ENCODE data around the gene COL11A1.
A peak's percentile ranks its signal among the peaks of the same experiment; 100 is the strongest.

Gene COL11A1

GRCh38 chr1:102897557-102897956 lies 210.8 kb downstream of the COL11A1 start:
- H3K4me3 ChIP-seq (ENCODE audit: control insufficient read depth, low read depth, low read length): no peak overlapping the region
- DNase-seq (ENCODE audit: low read depth): peak; percentile 78
- TF ChIP-seq, protein P1, sequence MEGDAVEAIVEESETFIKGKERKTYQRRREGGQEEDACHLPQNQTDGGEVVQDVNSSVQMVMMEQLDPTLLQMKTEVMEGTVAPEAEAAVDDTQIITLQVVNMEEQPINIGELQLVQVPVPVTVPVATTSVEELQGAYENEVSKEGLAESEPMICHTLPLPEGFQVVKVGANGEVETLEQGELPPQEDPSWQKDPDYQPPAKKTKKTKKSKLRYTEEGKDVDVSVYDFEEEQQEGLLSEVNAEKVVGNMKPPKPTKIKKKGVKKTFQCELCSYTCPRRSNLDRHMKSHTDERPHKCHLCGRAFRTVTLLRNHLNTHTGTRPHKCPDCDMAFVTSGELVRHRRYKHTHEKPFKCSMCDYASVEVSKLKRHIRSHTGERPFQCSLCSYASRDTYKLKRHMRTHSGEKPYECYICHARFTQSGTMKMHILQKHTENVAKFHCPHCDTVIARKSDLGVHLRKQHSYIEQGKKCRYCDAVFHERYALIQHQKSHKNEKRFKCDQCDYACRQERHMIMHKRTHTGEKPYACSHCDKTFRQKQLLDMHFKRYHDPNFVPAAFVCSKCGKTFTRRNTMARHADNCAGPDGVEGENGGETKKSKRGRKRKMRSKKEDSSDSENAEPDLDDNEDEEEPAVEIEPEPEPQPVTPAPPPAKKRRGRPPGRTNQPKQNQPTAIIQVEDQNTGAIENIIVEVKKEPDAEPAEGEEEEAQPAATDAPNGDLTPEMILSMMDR (conservative IDR thresholded peaks at IDR 0.05; ENCODE audit: control insufficient read depth, insufficient read depth, low read depth, low read length): no peak

- TF ChIP-seq, protein P1 (conservative IDR thresholded peaks at IDR 0.05; ENCODE audit: control insufficient read depth, insufficient read depth, low read depth, low read length): no peak
- H3K4me3 ChIP-seq (ENCODE audit: control insufficient read depth, low read depth, low read length): no peak overlapping the region
- DNase-seq (ENCODE audit: low read depth): no peak
These were observed 211.6 kb downstream of the COL11A1 start for GRCh38 chr1:102896771-102897170.

GRCh38 chr1:102896286-102896685 lies 212.0 kb downstream of the COL11A1 start:
- TF ChIP-seq, protein P1 (conservative IDR thresholded peaks at IDR 0.05; ENCODE audit: control insufficient read depth, insufficient read depth, low read depth, low read length): no peak
- no peak for DNase-seq (ENCODE audit: low read depth)

GRCh38 chr1:102891868-102892625 lies 216.3 kb downstream of the COL11A1 start:
- TF ChIP-seq, protein P1 (conservative IDR thresholded peaks at IDR 0.05; ENCODE audit: control insufficient read depth, insufficient read depth, low read depth, low read length): no peak
- no peak overlapping the region for H3K4me3 ChIP-seq (ENCODE audit: control insufficient read depth, low read depth, low read length)
- peak; percentile 79 for DNase-seq (ENCODE audit: low read depth)

More at GRCh38 chr1:102896286-102896685, 212.0 kb downstream of the COL11A1 start:
- no peak overlapping the region for H3K4me3 ChIP-seq (ENCODE audit: control insufficient read depth, low read depth, low read length)

DNA sequence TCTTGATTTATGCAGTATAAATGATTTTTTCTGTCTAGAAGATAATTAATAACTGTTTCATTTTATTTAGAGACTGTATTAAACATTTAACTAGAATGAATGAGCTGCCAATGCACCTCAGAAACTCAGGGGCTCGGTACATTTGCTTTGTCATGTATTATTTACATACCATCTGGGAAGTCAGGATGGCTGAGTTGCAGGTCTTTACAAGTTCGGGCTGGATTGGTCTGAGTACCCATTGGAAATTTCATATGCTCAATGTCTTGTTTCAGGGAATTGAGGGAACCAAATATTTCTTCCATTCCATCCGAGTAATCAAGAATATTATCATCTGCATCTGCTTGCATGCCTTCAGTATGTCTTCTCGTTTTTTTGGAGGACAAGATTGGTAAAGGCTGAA lies 221.7 kb downstream of the COL11A1 start:
- H3K4me3 ChIP-seq (ENCODE audit: control insufficient read depth, low read depth, low read length): no peak overlapping the region
- DNase-seq (ENCODE audit: low read depth): no peak
- TF ChIP-seq, protein P1 (conservative IDR thresholded peaks at IDR 0.05; ENCODE audit: control insufficient read depth, insufficient read depth, low read depth, low read length): no peak

DNA sequence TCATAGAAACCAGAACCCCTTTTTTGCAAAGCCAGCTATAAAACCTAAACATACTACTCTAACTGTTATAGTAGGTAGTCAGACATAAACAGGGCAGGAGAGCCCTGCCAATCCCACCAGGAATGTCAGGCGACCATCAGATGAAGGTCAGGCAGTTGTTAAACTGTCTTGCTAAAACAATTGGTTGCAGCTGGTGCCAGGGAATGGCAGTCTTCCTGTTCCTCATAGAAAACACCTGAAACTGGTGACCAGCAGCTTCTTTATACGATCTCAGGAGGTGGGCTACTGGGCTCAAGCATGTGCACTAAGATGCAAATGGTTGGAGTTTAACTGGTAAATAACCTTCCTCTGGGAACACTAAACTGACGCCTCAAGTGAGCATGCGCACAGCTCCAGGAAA lies 224.1 kb downstream of the COL11A1 start:
- TF ChIP-seq, protein P1 (conservative IDR thresholded peaks at IDR 0.05; ENCODE audit: control insufficient read depth, insufficient read depth, low read depth, low read length): no peak
- no peak for DNase-seq (ENCODE audit: low read depth)
- no peak overlapping the region for H3K4me3 ChIP-seq (ENCODE audit: control insufficient read depth, low read depth, low read length)

All from fibroblast of mammary gland (primary cell).